Lower lobe of right lung (tissue), 2 donors: Measurements from ENCODE around the gene TMEM178B. TPM values are rescaled to one million over a fixed set of nuclear protein-coding genes. Genes with fewer than 3 reads are reported as not detected.
"Not testable (repeated sequence)": the region's sequence is repeated elsewhere in the genome, so short reads cannot be mapped to it uniquely, and the experiment has no call there.

Experiments used
- ATAC-seq, 2 donors: fragments of 200-7000 bp; cut with Tn5 transposase; one replicate each; pipeline ENCODE4 v1.9.1; 2020 to 2022; ENCODE audit warnings: mild to moderate bottlenecking in 2 of 2, moderate library complexity in 2 of 2
- DNase-seq: peaks from one replicate; pipeline ENCODE4 v3.0.0-alpha.2; 2020
- H3K27ac ChIP-seq: fragments of 200-600 bp; one replicate; pipeline ENCODE4 v1.8.0; 2022
- H3K27me3 ChIP-seq: fragments of 200-600 bp; one replicate; pipeline ENCODE4 v1.8.0; 2022; ENCODE audit warnings: low read depth
- H3K36me3 ChIP-seq: fragments of 200-600 bp; one replicate; pipeline ENCODE4 v1.8.0; 2022; ENCODE audit warnings: mild to moderate bottlenecking
- H3K4me1 ChIP-seq: fragments of 200-600 bp; one replicate; pipeline ENCODE4 v1.8.0; 2022
- H3K4me3 ChIP-seq: fragments of 200-600 bp; one replicate; pipeline ENCODE4 v1.8.0; 2022; ENCODE audit warnings: mild to moderate bottlenecking
- H3K9me3 ChIP-seq: fragments of 200-600 bp; one replicate; pipeline ENCODE4 v1.8.0; 2022
- intact Hi-C: fragments of 100-400 bp; cut with DNase I; formaldehyde crosslinking; loops from one replicate; pipeline ENCODE4 v1.11.0; 2022
- total RNA-seq: library from RNA; stranded (reverse); fragmentation: NEBNext Ultra II Directional; extraction: Animal tissue kit (Norgen Biotek cat#: 25700); gene quantifications from one replicate; pipeline ENCODE4 v1.2.1, GENCODE V29; 2021
- TF ChIP-seq, protein P1 (sequence below): fragments of 200-600 bp; IDR thresholded peaks from one replicate; pipeline ENCODE4 v1.8.0; 2022; ENCODE audit warnings: antibody characterized with exemption, mild to moderate bottlenecking
- donor health status: DM: no; HTN: yes; CAD: no; lungs with severe emphysema.

Gene TMEM178B
- total RNA-seq, 1 donor from 2014 or later = 0.18 TPM

DNA sequence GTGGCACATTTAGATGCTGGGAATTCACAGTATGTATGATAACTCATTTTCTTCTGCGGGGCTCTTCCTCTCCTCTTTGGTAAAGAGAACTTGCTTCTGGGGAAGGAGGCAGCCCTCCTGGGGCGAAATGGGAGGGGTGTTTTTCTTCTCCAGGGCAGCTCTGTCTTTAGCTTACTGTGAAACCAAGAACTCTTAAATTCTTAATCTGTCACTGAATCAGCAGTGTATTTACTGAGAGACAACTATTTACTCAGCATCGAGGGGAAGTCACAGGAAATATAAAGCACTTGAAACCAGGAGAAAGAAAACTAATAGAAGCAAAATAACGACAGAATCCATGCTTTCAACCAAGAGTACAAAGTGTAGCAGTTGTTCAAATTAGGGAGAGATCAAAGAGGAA is 319.2 kb downstream of the TMEM178B start:
- Histone ChIP-seq H3K27ac (no peak overlapping the region), H3K27me3 (no peaks in the 10 kb centered on the region), H3K36me3 (no peaks in the 10 kb centered on the region), H3K9me3 (no peaks in the 10 kb centered on the region), H3K4me1 (no peaks in the 10 kb centered on the region), H3K4me3 (no peak overlapping the region)
- intact Hi-C loops = no loop called here
- TF ChIP-seq, protein P1, sequence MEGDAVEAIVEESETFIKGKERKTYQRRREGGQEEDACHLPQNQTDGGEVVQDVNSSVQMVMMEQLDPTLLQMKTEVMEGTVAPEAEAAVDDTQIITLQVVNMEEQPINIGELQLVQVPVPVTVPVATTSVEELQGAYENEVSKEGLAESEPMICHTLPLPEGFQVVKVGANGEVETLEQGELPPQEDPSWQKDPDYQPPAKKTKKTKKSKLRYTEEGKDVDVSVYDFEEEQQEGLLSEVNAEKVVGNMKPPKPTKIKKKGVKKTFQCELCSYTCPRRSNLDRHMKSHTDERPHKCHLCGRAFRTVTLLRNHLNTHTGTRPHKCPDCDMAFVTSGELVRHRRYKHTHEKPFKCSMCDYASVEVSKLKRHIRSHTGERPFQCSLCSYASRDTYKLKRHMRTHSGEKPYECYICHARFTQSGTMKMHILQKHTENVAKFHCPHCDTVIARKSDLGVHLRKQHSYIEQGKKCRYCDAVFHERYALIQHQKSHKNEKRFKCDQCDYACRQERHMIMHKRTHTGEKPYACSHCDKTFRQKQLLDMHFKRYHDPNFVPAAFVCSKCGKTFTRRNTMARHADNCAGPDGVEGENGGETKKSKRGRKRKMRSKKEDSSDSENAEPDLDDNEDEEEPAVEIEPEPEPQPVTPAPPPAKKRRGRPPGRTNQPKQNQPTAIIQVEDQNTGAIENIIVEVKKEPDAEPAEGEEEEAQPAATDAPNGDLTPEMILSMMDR = no peak
- ATAC-seq (no peak), DNase-seq (no peak)

DNA sequence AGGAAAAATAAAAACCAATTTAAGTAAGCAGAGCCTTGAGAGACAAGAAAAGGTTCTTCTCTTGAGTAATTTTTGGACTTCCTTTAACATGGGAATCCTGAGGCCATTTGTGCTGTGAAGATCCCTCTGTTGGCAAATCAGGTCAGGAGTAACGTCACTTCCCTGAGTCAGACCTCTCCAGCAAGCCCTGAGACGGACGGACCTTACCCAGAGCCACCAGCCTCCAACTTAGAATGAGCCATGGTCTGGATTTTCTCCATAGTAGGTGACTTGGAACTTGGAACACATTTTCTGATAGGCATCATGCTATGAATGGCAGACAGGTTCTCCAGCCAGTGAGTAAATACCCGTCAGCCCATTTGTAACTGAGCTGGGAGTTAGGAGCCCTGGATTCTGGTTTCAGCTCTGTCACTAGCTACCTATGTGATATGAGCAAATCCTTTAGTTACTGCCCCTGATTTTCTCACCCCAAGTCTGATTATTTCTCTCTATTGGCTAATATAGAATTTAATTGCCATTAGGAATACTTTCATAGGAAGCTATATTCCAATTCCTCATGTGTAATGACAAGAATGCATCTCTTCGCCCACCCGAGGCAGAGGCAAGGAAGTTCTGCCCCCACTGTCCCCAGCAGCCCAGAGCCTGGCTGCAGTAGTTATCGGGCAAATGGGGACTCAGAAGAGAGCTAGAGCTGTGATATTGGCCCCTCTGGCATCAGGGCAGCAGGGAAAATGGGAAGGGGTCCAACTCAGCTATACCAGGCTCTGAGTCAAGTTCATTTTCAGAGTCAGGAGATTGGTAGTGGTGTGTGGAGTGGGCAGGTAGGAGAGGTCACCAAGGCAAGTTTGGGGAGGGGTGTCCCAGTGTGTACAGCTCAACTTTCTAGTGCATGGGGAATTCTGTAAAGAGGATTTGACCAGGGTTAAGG is 323.6 kb downstream of the TMEM178B start:
- Histone ChIP-seq H3K27ac (no peak overlapping the region), H3K27me3 (no peaks in the 10 kb centered on the region), H3K4me3 (no peak overlapping the region), H3K36me3 (no peaks in the 10 kb centered on the region), H3K9me3 (no peaks in the 10 kb centered on the region), H3K4me1 (no peaks in the 10 kb centered on the region)
- intact Hi-C loops = no loop called here
- ATAC-seq (no peak), DNase-seq (no peak)
- TF ChIP-seq, protein P1 = no peak

DNA sequence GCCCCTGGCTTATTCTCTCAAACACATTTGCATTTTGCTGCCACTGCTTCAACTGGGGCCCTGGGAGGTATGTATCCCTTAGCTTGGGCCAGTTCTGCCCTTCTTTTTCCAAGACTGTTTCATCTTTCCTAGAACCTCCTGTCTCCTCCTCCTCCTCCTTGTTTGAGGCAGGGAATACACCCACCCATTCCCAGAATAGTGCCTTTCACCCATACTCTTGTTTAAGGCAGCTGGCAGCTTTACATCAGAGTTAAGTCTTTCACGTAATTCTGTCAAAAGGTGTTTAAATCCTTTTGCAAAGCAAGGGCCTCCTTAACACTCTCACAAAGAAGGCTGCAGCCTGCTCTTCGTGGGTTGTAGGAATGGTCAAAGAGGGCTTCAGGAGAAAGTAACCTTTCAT is 326.5 kb downstream of the TMEM178B start:
- Histone ChIP-seq H3K27ac (no peak overlapping the region), H3K4me3 (no peak overlapping the region), H3K27me3 (no peaks in the 10 kb centered on the region), H3K4me1 (no peaks in the 10 kb centered on the region), H3K36me3 (no peaks in the 10 kb centered on the region), H3K9me3 (no peaks in the 10 kb centered on the region)
- TF ChIP-seq, protein P1 = no peak
- no peak for ATAC-seq
- intact Hi-C loops = no loop called here
- no peak for DNase-seq

DNA sequence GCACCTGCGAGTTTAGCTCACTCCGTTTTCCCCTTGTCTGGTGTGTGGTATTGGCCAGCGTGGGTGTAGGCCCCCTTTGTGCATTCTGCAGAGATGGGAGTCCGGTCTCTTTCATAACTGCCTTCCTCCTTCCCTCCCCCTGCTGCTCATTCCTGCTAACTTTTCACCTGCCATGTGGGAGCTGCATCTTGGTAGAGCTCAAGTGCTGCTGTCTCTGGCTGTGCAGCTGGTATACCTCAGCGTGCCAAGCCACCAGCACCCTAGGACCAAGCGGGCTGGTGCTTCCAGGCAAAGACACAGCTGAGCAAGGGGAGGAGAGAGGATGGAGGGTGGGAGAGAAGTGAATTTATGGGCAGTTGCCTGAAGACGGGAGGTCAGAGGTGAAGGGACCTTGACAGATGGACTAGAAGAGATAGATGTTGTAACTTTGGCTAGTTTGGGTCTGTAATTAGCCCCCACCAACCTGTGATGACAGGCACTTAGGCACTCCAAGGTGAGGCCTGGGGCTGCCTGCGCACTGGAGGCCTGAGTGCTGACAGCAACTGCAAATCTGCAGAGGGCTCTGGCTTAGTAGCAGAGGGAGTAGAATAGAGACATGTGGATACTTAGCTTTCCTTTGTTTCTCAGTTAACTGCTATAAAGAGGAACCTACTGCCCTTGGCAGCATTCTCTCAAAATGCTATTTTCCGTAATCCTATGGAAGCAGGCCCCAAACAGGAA is 328.6 kb downstream of the TMEM178B start:
- Histone ChIP-seq H3K9me3 (no peaks in the 10 kb centered on the region), H3K27ac (no peak overlapping the region), H3K36me3 (no peaks in the 10 kb centered on the region), H3K4me3 (no peak overlapping the region), H3K27me3 (no peaks in the 10 kb centered on the region), H3K4me1 (no peaks in the 10 kb centered on the region)
- ATAC-seq (no peak), DNase-seq (no peak)
- TF ChIP-seq, protein P1 = no peak
- intact Hi-C loops = no loop called here

DNA sequence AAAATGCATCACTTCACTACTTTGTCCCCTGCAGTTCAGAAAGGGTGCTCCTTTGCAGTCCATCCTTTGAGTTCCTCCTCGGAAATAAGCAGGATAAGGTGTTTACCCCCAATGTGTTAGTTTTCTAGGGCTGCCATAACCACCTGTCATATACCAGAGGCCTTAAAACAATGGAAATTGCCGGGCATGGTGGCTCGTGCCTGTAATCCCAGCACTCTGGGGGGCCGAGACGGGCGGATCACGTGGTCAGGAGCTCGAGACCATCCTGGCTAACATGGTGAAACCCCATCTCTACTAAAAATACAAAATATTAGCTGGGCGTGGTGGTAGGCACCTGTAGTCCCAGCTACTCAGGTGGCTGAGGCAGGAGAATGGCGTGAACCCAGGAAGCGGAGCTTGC is 330.0 kb downstream of the TMEM178B start:
- DNase-seq, H3K4me1 ChIP-seq, intact Hi-C loops, H3K27ac ChIP-seq, H3K9me3 ChIP-seq, ATAC-seq, H3K4me3 ChIP-seq, H3K27me3 ChIP-seq, H3K36me3 ChIP-seq: not testable (repeated sequence)

DNA sequence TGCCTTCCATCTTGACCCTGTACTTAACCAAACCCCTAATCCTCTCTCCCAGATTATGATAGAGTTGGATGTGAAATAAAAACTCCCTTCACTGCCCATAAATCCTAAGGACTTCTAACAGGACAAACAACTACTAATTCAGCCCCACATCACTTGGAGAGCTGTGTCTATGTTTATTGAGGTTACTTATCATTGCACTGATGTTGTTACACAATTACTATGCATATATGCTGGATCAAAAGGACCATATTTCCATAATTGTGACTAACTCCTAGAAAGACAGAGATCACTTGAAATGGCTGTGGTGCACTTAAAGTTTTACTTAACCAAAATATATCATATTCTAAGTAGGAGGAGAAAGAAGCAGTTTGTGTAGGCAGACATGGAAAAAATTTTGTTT is 332.5 kb downstream of the TMEM178B start:
- no peak for DNase-seq
- H3K9me3 ChIP-seq = no peaks in the 10 kb centered on the region
- H3K4me1 ChIP-seq = no peaks in the 10 kb centered on the region
- H3K27me3 ChIP-seq = no peaks in the 10 kb centered on the region
- no peak overlapping the region for H3K27ac ChIP-seq
- no peak for ATAC-seq
- intact Hi-C loops = no loop called here
- TF ChIP-seq, protein P1 = no peak
- H3K36me3 ChIP-seq = no peaks in the 10 kb centered on the region
- no peak overlapping the region for H3K4me3 ChIP-seq
